ENCODE data around the gene ELOA. TPM values are rescaled to one million over a fixed set of nuclear protein-coding genes. Genes with fewer than 3 reads are reported as not detected.
"Not testable (repeated sequence)": the region's sequence is repeated elsewhere in the genome, so short reads cannot be mapped to it uniquely, and the experiment has no call there.

Gene ELOA
- total RNA-seq, 1 donor from 2014 or later, result 70.2 TPM

- no peak for TF ChIP-seq CTCF (IDR thresholded peaks at IDR 0.05)
- intact Hi-C loops (cut with micrococcal nuclease), result loop anchor here (1.0 to 2.0 kb wide), 4 partner anchors 13 to 181 kb away; partner anchors contain the start of genes GALE, LYPLA2 and PNRC2
- peak; percentile 86 for ATAC-seq (ENCODE audit: low read depth)
- ChIA-PET CTCF (interaction anchor here (0.9 to 2.5 kb wide), 2 partner anchors 32 to 138 kb away, joined by 4 to 11 read pairs; no protein-coding TSS in a partner anchor), POLR2A (interaction anchor here (0.6 to 4.9 kb wide), 25 partner anchors 12 to 931 kb away, joined by 3 to 61 read pairs (median 6); partner anchors contain the start of genes CNR2, ELOA, GALE and HMGCL)
- H3K27ac Mint-ChIP-seq, result peak within 1 kb of the TSS; percentile 90
- no peaks in the 10 kb centered on the region for H3K9me3 Mint-ChIP-seq
- peaks cover 24% of the 10 kb centered on the region for H3K36me3 Mint-ChIP-seq (ENCODE audit: low read depth)
- peak; percentile 83 for DNase-seq
- peaks cover 30% of the 10 kb centered on the region for H3K4me1 Mint-ChIP-seq
- no peaks in the 10 kb centered on the region for H3K27me3 Mint-ChIP-seq
- peak within 1 kb of the TSS; percentile 91 for H3K4me3 Mint-ChIP-seq
These were observed 34.9 kb downstream of the ELOA start, which contains the start of gene PITHD1 for GRCh38 chr1:23777979-23778814. Gene PITHD1, plus strand, starts transcription at chr1:23778418. Its CDS starts 98 bp downstream, at chr1:23778516.

- intact Hi-C loops (cut with micrococcal nuclease), result loop anchor here (2.0 kb wide), 1 partner anchor 59 kb away; no protein-coding TSS in a partner anchor
- Mint-ChIP-seq H3K27ac (peak overlapping the region; percentile 63), H3K4me1 (peaks cover 30% of the 10 kb centered on the region), H3K4me3 (peak overlapping the region; percentile 91), H3K36me3 (ENCODE audit: low read depth) (peaks cover 33% of the 10 kb centered on the region), H3K9me3 (no peaks in the 10 kb centered on the region), H3K27me3 (no peaks in the 10 kb centered on the region)
- DNase-seq, result no peak
- no peak for ATAC-seq (ENCODE audit: low read depth)
- ChIA-PET POLR2A (interaction anchor here (0.6 to 4.9 kb wide), 6 partner anchors 8 to 108 kb away, joined by 3 to 61 read pairs (median 10); partner anchors contain the start of genes GALE, LYPLA2 and RPL11), CTCF (interaction anchor here (1.1 to 2.5 kb wide), 5 partner anchors 8 to 85 kb away, joined by 3 to 11 read pairs (median 4); no protein-coding TSS in a partner anchor)
- TF ChIP-seq CTCF (IDR thresholded peaks at IDR 0.05), result no peak
These were observed 36.6 kb downstream of the ELOA start for GRCh38 chr1:23779826-23780371.

GRCh38 chr1:23783141-23783540 is 39.9 kb downstream of the ELOA start:
- H3K4me1 Mint-ChIP-seq, result peaks cover 20% of the 10 kb centered on the region
- intact Hi-C loops (cut with micrococcal nuclease); H3K9me3 Mint-ChIP-seq; ATAC-seq (ENCODE audit: low read depth); H3K27me3 Mint-ChIP-seq; DNase-seq; H3K27ac Mint-ChIP-seq; H3K4me3 Mint-ChIP-seq; CTCF ChIA-PET: not testable (repeated sequence)
- POLR2A ChIA-PET, result interaction anchor here (0.9 kb wide), 1 partner anchor 9 kb away, joined by 7 read pairs; no protein-coding TSS in a partner anchor
- peaks cover 59% of the 10 kb centered on the region for H3K36me3 Mint-ChIP-seq (ENCODE audit: low read depth)

GRCh38 chr1:23784846-23785245 is 41.6 kb downstream of the ELOA start:
- Mint-ChIP-seq H3K27me3 (no peaks in the 10 kb centered on the region), H3K4me1 (peaks cover 9% of the 10 kb centered on the region), H3K9me3 (no peaks in the 10 kb centered on the region), H3K27ac (no peak overlapping the region), H3K36me3 (ENCODE audit: low read depth) (peaks cover 61% of the 10 kb centered on the region), H3K4me3 (no peak overlapping the region)
- CTCF ChIA-PET, result no interaction called here
- POLR2A ChIA-PET, result no interaction called here
- TF ChIP-seq CTCF (IDR thresholded peaks at IDR 0.05), result no peak
- ATAC-seq (ENCODE audit: low read depth), result no peak
- DNase-seq, result no peak
- intact Hi-C loops (cut with micrococcal nuclease), result no loop called here

- ATAC-seq (ENCODE audit: low read depth), result no peak
These were observed 44.4 kb downstream of the ELOA start for GRCh38 chr1:23787701-23788100.

More at GRCh38 chr1:23787701-23788100, 44.4 kb downstream of the ELOA start:
- H3K4me3 Mint-ChIP-seq, result no peak overlapping the region
- no peaks in the 10 kb centered on the region for H3K9me3 Mint-ChIP-seq
- no peak for DNase-seq
- ChIA-PET POLR2A (interaction anchor here (0.6 to 6.2 kb wide), 4 partner anchors 9 to 404 kb away, joined by 4 to 61 read pairs (median 4); partner anchors contain the start of genes HMGCL and PITHD1), CTCF (no interaction called here)
- peaks cover 59% of the 10 kb centered on the region for H3K36me3 Mint-ChIP-seq (ENCODE audit: low read depth)
- peaks cover 23% of the 10 kb centered on the region for H3K4me1 Mint-ChIP-seq
- TF ChIP-seq CTCF (IDR thresholded peaks at IDR 0.05), result no peak
- intact Hi-C loops (cut with micrococcal nuclease), result no loop called here
- H3K27ac Mint-ChIP-seq, result no peak overlapping the region
- H3K27me3 Mint-ChIP-seq, result no peaks in the 10 kb centered on the region

Measured in activated B cell treated with CpG ODN at 0.5 μM for 24 hours (primary cell).